Measurements from ENCODE around the gene MAFG.

GRCh38 chr17:81912441-81913309, 14.9 kb downstream of the MAFG start:
- TF ChIP-seq CTCF (conservative IDR thresholded peaks at IDR 0.05 in 1 of 2, IDR thresholded peaks at IDR 0.05 in 1 of 2; ENCODE audit: low read depth in 1 of 2, low read length in 2 of 2) (no peak), EZH2 (IDR thresholded peaks at IDR 0.05; ENCODE audit: low read length, missing control alignments) (no peak)

Measured in fibroblast of lung (primary cell).